Dermis microvascular lymphatic vessel endothelial cell (primary cell): ENCODE results near the gene MCM5. TPM values are rescaled to one million over a fixed set of nuclear protein-coding genes. Genes with fewer than 3 reads are reported as not detected.
A peak's percentile ranks its signal among the peaks of the same experiment; 100 is the strongest.
"Not testable (repeated sequence)": the region's sequence is repeated elsewhere in the genome, so short reads cannot be mapped to it uniquely, and the experiment has no call there.

Experiments used
- DNase-seq, 2 donors: peaks; one replicate each; pipeline versions ENCODE4 v3.0.0 to v3.0.0-alpha.2; 2010; ENCODE audit warnings: low read depth in 2 of 2
- total RNA-seq: library from RNA; depleted of rRNA; stranded (reverse); fragments of >200 nt; gene quantifications from 2 replicates; pipeline ENCODE4 v1.2.1, GENCODE V29; 2014

MCM5 gene
- total RNA-seq, 1 donor from 2014 or later: 60.5 TPM

- DNase-seq: no peak
Measured at GRCh38 chr22:35431483-35432227, 31.7 kb downstream of the MCM5 start.

GRCh38 chr22:35432228-35432905, 32.4 kb downstream of the MCM5 start:
- no peak for DNase-seq

GRCh38 chr22:35434061-35434710, 34.2 kb downstream of the MCM5 start:
- no peak for DNase-seq

- no peak for DNase-seq
Measured at GRCh38 chr22:35435201-35435740, 35.3 kb downstream of the MCM5 start.

GRCh38 chr22:35436421-35436820, 36.5 kb downstream of the MCM5 start:
- no peak for DNase-seq

GRCh38 chr22:35437049-35437448, 37.1 kb downstream of the MCM5 start:
- no peak for DNase-seq

- not testable (repeated sequence) for DNase-seq
Measured at GRCh38 chr22:35438673-35439364, 38.9 kb downstream of the MCM5 start.

- no peak for DNase-seq
Measured at GRCh38 chr22:35439365-35439717, 39.4 kb downstream of the MCM5 start.

- DNase-seq: no peak
Measured at GRCh38 chr22:35440129-35440528, 40.2 kb downstream of the MCM5 start.

- DNase-seq: no peak
Measured at GRCh38 chr22:35441489-35442100, 41.7 kb downstream of the MCM5 start.

- DNase-seq: no peak
Measured at GRCh38 chr22:35442471-35442870, 42.5 kb downstream of the MCM5 start.

- no peak for DNase-seq
Measured at GRCh38 chr22:35443338-35443737, 43.4 kb downstream of the MCM5 start.

- no peak for DNase-seq
Measured at GRCh38 chr22:35443790-35444684, 44.1 kb downstream of the MCM5 start.

- DNase-seq: no peak
Measured at GRCh38 chr22:35444685-35445399, 44.9 kb downstream of the MCM5 start.

GRCh38 chr22:35445933-35446332, 46.0 kb downstream of the MCM5 start:
- DNase-seq: no peak

GRCh38 chr22:35446365-35446764, 46.4 kb downstream of the MCM5 start:
- DNase-seq: peak in 1 of 2 donors; percentile 80

- no peak for DNase-seq
Measured at GRCh38 chr22:35448523-35448922, 48.6 kb downstream of the MCM5 start.

- DNase-seq: no peak
Measured at GRCh38 chr22:35449829-35450689, 50.1 kb downstream of the MCM5 start.
